Sigmoid colon (tissue), 3 donors: ENCODE measurements around the gene NPAS1.

ENCODE experiments used
- POLR2A ChIP-seq, 2 donors: fragments of 450-650 bp; IDR thresholded peaks; one replicate each; pipeline ENCODE4 v1.6.1; 2016; ENCODE audit warnings: antibody characterized with exemption in 2 of 2, mild to moderate bottlenecking in 2 of 2, moderate library complexity in 2 of 2
- TF ChIP-seq, protein P1 (sequence below), 4 experiments: fragments of 450-650 bp in 3 of 4; fragments of 200-600 bp in 1 of 4; IDR thresholded peaks; one replicate each; pipeline ENCODE4 v1.5.1; 2016 to 2019; ENCODE audit warnings: antibody characterized with exemption in 4 of 4, mild to moderate bottlenecking in 3 of 4, moderate library complexity in 2 of 4

DNA sequence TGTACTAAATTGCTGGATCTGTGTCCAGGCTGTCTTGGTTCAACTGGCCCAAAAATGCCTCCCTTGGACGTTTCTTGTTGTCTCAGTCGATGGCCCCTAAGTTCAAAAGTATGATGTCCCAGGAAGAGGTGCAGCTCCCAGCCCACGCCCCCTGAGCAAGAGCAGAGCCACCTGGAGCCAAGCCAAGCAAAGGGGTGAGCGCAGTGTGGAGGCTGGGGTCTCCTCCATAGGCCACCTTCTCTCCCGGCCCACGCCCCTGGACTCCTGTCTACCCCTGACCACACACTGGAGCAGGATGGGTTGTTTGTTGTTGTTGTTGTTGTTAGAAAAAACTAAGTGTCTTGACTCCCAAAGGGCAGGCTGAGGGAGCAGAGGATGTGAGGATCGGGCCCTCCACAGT lies 26.0 kb upstream of the NPAS1 start:
- no peak for TF ChIP-seq POLR2A (IDR thresholded peaks at IDR 0.05)
- TF ChIP-seq, protein P1, sequence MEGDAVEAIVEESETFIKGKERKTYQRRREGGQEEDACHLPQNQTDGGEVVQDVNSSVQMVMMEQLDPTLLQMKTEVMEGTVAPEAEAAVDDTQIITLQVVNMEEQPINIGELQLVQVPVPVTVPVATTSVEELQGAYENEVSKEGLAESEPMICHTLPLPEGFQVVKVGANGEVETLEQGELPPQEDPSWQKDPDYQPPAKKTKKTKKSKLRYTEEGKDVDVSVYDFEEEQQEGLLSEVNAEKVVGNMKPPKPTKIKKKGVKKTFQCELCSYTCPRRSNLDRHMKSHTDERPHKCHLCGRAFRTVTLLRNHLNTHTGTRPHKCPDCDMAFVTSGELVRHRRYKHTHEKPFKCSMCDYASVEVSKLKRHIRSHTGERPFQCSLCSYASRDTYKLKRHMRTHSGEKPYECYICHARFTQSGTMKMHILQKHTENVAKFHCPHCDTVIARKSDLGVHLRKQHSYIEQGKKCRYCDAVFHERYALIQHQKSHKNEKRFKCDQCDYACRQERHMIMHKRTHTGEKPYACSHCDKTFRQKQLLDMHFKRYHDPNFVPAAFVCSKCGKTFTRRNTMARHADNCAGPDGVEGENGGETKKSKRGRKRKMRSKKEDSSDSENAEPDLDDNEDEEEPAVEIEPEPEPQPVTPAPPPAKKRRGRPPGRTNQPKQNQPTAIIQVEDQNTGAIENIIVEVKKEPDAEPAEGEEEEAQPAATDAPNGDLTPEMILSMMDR (IDR thresholded peaks at IDR 0.05): no peak
